HG03060 (cell line): ENCODE results near the gene CYSTM1.
"Not testable (repeated sequence)": the region's sequence is repeated elsewhere in the genome, so short reads cannot be mapped to it uniquely, and the experiment has no call there.

Experiments
- ATAC-seq: cut with Tn5 transposase; IDR thresholded peaks from one replicate; pipeline ENCODE4 v1.9.1; 2021; ENCODE audit warnings: low read depth, moderate number of reproducible peaks; ENCODE audit not compliant: unreplicated experiment

Gene CYSTM1

DNA sequence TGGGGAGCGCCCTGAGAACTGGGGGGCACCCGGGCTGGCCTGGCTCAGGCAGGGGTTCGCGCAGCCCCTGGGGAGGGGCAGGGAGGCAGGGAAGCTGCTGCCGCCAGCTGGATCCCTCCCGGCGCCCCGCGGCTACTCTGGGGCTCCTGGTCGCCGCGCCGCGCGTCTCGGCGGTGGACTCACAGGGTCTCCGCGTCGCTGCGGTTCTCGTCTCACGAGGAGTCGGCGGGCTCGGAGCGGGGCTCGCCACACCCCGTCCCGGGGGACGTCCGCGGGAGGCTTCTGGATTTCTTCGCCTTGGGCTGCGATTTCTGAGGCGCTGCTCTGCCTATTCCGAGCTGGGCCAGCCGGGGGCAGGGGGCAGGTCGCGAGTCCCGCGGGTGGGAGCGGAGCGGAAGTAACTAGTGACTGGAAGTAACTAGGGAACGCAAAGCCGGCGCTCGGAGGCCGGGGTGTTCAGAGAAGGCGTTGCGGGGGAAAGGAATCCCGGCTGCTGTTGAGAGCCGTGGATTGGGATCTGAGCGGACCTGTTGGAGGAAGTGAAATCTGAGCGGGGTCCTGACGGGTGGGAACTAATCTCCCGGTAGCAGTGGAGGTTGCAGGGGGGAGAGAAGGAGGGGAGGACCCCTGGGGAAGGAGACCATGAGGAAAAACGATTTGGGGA lies 511 bp downstream of the CYSTM1 start:
- ATAC-seq, result peak; percentile 22

- ATAC-seq, result no peak
Observed at GRCh38 chr5:140176031-140176387, 1.0 kb downstream of the CYSTM1 start.

DNA sequence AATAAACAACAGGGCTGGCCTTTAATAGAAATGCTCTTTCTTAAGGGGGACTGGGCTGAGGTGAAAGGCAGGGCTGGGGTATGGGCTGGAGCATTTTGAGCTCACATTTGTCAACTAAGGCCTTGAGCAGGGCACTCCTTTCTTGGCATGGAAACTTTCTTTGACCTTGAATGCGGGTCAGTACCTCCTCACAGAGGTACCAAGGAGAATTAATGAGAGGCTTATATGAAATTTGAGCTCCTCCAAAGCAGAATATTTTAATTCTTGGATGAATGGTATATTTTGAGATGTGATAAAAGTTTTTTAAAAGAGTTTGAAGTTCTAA lies 3.1 kb downstream of the CYSTM1 start:
- no peak for ATAC-seq

GRCh38 chr5:140178482-140179116 lies 3.6 kb downstream of the CYSTM1 start:
- ATAC-seq, result no peak

DNA sequence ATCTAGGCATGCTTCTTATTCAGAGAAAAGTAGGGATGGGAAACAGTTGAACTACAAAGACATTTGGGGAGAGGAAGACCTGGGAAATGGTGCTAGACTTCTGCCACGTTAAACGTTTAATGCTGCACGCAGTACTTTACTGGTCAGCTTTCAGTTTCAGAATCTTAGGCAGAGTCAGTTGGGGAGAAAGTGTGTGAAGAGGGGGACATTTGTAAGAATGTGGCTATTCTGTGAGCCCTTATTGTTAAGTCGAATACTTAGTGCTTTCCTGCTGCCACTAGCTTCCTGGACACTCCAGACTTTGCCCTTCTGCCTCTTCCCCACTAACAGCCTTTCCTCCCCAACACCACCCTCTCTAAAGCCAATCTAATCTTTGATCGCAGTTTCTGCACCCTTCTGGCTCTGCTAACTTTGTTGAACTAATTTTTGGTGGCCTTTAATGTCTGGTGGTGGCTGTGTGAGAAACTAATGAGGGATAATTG lies 6.1 kb downstream of the CYSTM1 start:
- ATAC-seq, result no peak

GRCh38 chr5:140181525-140181924 lies 6.5 kb downstream of the CYSTM1 start:
- no peak for ATAC-seq

DNA sequence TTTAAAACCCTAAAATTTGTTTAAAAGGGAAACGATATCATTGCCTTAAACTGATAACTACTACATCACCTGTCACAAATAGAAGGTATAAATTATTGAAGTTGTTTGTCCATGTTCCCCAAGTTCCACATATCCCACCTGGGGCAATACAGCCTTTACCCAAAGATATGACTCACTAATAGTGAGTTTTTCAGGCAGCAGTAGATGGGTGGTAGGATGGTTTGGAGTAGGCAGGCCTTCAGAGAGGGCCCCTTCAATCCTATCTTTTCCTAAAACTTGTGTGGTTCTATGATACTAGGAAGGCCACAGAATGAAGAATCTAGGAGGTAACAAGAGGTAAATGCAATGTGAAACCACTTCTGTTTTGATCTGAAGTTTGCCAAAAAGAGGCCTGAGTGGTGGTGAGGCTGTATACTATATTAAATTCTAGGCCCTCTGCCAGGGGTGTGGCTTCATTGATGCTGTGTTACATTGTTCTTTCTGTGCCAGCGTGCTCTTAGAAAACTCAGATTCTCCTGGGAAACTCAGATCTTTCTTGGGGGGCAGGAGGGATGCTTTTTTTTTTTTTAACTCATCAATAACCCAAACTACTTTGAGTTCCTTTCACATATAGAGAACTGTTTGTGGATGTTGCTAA lies 7.2 kb downstream of the CYSTM1 start:
- no peak for ATAC-seq

GRCh38 chr5:140182803-140183367 lies 7.9 kb downstream of the CYSTM1 start:
- no peak for ATAC-seq

- no peak for ATAC-seq
Observed at GRCh38 chr5:140185409-140185808, 10.4 kb downstream of the CYSTM1 start.

DNA sequence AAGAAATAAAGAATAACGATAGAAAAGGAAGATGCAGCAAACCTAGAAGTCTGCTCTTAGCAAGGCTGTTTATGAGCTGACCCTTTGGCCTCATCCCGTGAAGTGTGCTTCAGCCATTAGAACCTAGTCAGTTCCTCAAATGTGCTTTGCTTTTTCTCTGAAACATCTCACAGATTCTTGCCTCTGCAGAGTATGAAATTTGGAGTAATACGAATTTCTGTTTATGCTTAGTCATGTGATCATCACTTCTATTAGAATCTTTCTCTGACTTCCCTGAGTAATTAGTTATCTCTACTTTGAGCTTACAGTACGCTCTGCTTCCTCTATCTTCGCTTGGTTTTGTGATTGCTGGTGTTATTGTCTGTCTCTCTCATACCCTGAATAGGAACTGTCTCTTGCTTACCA lies 11.3 kb downstream of the CYSTM1 start:
- no peak for ATAC-seq

- ATAC-seq, result no peak
Observed at GRCh38 chr5:140189253-140189652, 14.3 kb downstream of the CYSTM1 start.

GRCh38 chr5:140189977-140190871 lies 15.2 kb downstream of the CYSTM1 start:
- no peak for ATAC-seq

DNA sequence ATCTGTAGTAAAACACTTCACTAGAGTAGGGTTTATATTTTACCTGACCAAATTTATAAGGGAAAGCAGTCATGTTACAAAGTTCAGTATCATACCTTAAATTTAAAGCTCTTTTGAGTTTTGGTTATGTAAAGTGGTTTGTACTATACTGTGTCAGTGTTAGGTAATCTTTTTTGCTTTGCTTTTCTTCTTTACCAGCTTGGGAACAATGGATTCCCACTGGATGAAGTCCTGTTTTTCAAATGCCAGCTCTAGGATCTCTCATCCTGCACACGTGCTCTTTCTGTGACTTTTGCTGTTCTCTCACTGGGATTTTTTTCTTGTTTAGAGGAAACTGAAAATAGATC lies 15.9 kb downstream of the CYSTM1 start:
- no peak for ATAC-seq

GRCh38 chr5:140192715-140193430 lies 17.9 kb downstream of the CYSTM1 start:
- no peak for ATAC-seq

GRCh38 chr5:140194662-140195061 lies 19.7 kb downstream of the CYSTM1 start:
- no peak for ATAC-seq

GRCh38 chr5:140196115-140196814 lies 21.3 kb downstream of the CYSTM1 start:
- ATAC-seq, result no peak

DNA sequence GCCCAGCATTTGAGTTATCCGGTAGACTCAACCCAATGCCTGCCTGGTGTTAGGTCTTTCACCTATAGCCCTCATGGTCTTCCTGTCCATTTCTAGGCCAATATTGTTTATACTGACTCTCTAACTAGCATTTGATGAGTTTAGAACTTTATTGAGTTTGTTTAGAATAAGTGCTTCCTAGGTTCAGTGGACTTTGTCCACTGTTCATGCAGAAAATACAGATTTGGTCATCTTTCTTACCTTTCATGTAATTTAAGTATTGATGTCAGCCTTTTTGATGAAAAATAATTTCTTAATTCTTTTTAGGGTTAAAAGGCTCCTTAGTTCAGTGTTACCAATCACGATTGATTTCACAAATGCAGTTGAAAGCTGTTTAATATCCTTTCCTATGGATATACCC lies 22.0 kb downstream of the CYSTM1 start:
- no peak for ATAC-seq

GRCh38 chr5:140198915-140199314 lies 23.9 kb downstream of the CYSTM1 start:
- not testable (repeated sequence) for ATAC-seq

DNA sequence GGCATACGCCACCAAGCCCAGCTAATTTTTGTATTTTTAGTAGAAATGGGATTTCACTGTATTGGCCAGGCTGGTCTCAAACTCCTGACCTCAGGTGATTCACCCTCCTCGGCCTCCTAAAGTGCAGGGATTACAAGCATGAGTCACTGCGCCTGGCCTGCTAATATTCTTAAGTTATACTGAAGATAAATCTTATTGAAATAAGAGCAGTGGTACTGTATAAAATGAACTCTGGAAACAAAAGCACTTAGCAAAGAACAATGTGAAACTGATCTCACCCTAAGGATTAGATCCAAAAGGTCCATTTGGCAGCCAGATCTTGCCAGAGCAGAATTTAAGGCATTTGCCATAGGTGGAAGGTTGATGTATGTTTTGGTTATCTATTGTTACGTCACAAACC lies 27.1 kb downstream of the CYSTM1 start:
- no peak for ATAC-seq

DNA sequence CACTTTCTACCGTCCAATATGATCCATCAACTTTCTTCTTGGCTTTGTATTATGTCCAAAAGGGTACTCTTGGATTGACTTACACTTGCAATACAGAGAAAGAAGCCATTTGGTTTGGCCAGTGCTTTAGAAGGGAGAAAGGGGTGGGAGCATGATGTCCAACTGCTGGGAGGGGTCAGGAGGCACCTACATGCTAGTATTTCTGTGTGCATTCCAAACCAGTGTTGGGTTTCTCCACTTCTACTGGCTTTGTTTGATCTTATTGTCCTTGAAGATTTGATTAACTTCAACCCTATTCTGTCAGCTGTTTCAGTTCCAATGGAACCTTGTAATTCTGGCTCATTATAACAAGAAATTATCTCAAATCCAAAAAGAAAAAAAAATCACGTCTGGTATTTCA lies 27.6 kb downstream of the CYSTM1 start:
- no peak for ATAC-seq
